IMR-90 (cell line): ENCODE measurements around the gene SH3RF3. TPM values are rescaled to one million over a fixed set of nuclear protein-coding genes. Genes with fewer than 3 reads are reported as not detected.

Experiments used
- ATAC-seq: fragments of 200-7000 bp; cut with Tn5 transposase; 2 replicates; pipeline ENCODE4 v1.9.1; 2020; ENCODE audit warnings: low read depth, mild to moderate bottlenecking, moderate library complexity
- BruUV-seq: library from RNA; stranded (reverse); fragments of 400-500 nt; replicated peaks from 2 replicates; lab custom pipeline; 2021; lab: Mats Ljungman, UMichigan
- CTCF ChIA-PET: fragments of 300-600 bp; formaldehyde crosslinking; extraction: SDS; loops from one replicate; lab custom pipeline; 2021; ENCODE audit warnings: antibody characterized with exemption; lab: Yijun Ruan, JAX
- POLR2A ChIA-PET: fragments of 300-600 bp; sonication (Branson Sonifier 250); formaldehyde crosslinking; loops from one replicate; lab custom pipeline; 2022; ENCODE audit warnings: antibody characterized with exemption; ENCODE audit not compliant: unreplicated experiment; lab: Charles Lee
- DNase-seq: peaks from one replicate; pipeline ENCODE4 v3.0.0; 2013
- H2AFZ ChIP-seq: replicated peaks from 2 replicates; pipeline ENCODE3; 2013; ENCODE audit warnings: low read length, mild to moderate bottlenecking; ENCODE audit not compliant: poor library complexity
- H2AK5ac ChIP-seq: 2 replicates; pipeline ENCODE4 v1.6.1; 2013; ENCODE audit warnings: low read depth, low read length, inconsistent platforms
- H2AK9ac ChIP-seq: replicated peaks from 2 replicates; pipeline ENCODE3; 2013; ENCODE audit warnings: mild to moderate bottlenecking, low read depth, low read length, moderate library complexity; ENCODE audit not compliant: poor library complexity
- H2BK120ac ChIP-seq: 2 replicates; pipeline ENCODE4 v1.6.1; 2013; ENCODE audit warnings: low read depth, low read length, inconsistent platforms
- H2BK15ac ChIP-seq: 3 replicates; pipeline ENCODE4 v1.6.1; 2013; ENCODE audit warnings: low read depth, low read length, inconsistent platforms
- H2BK20ac ChIP-seq: 2 replicates; pipeline ENCODE4 v1.6.1; 2013; ENCODE audit warnings: low read depth, mild to moderate bottlenecking, inconsistent platforms, low read length, moderate library complexity
- H2BK5ac ChIP-seq: 2 replicates; pipeline ENCODE4 v1.6.1; 2013; ENCODE audit warnings: mild to moderate bottlenecking, low read depth, low read length, inconsistent platforms; ENCODE audit not compliant: poor library complexity, severe bottlenecking
- H3K14ac ChIP-seq: replicated peaks from 2 replicates; pipeline ENCODE4 v1.6.1; 2013; ENCODE audit warnings: low read depth, low read length, inconsistent platforms
- H3K18ac ChIP-seq: 2 replicates; pipeline ENCODE4 v1.6.1; 2013; ENCODE audit warnings: low read depth, low read length, control low read depth
- H3K23ac ChIP-seq: 2 replicates; pipeline ENCODE4 v1.6.1; 2013; ENCODE audit warnings: low read depth, low read length, inconsistent platforms
- H3K27ac ChIP-seq: 2 replicates; pipeline ENCODE4 v1.5.1; 2013; ENCODE audit warnings: mild to moderate bottlenecking, control low read depth, low read length; ENCODE audit not compliant: insufficient read depth
- H3K27me3 ChIP-seq: 2 replicates; pipeline ENCODE4 v1.6.1; 2013; ENCODE audit warnings: low read length; ENCODE audit not compliant: control insufficient read depth, insufficient read depth
- H3K36me3 ChIP-seq: 2 replicates; pipeline ENCODE4 v1.6.1; 2013; ENCODE audit warnings: low read length, mixed read lengths; ENCODE audit not compliant: control insufficient read depth, insufficient read depth
- H3K4ac ChIP-seq: 2 replicates; pipeline ENCODE4 v1.6.1; 2013; ENCODE audit warnings: low read depth, low read length, inconsistent platforms
- H3K4me1 ChIP-seq: 2 replicates; pipeline ENCODE4 v1.6.1; 2013; ENCODE audit warnings: low read length, mixed read lengths; ENCODE audit not compliant: control insufficient read depth, insufficient read depth
- H3K4me2 ChIP-seq: 2 replicates; pipeline ENCODE4 v1.6.1; 2013; ENCODE audit warnings: low read depth, mild to moderate bottlenecking, control low read depth, low read length, moderate library complexity
- H3K4me3 ChIP-seq: 2 replicates; pipeline ENCODE4 v1.5.1; 2013; ENCODE audit warnings: low read depth, mild to moderate bottlenecking, control low read depth, low read length, moderate library complexity; ENCODE audit not compliant: insufficient read depth
- H3K56ac ChIP-seq: 2 replicates; pipeline ENCODE4 v1.6.1; 2013; ENCODE audit warnings: low read length, inconsistent platforms; ENCODE audit not compliant: insufficient read depth; ENCODE audit errors: extremely low read depth
- H3K79me1 ChIP-seq, 2 experiments: 2 replicates each; pipeline ENCODE4 v1.6.1; 2013; ENCODE audit warnings: low read length in 2 of 2, inconsistent platforms in 1 of 2, low read depth in 1 of 2
- H3K9ac ChIP-seq: 2 replicates; pipeline ENCODE4 v1.6.1; 2013; ENCODE audit warnings: low read depth, low read length, control low read depth
- H3K9me1 ChIP-seq: 2 replicates; pipeline ENCODE4 v1.6.1; 2013; ENCODE audit warnings: low read length, inconsistent platforms; ENCODE audit not compliant: insufficient read depth
- H3K9me3 ChIP-seq: 2 replicates; pipeline ENCODE4 v1.6.1; 2013; ENCODE audit warnings: low read length; ENCODE audit not compliant: control insufficient read depth, insufficient read depth
- H4K20me1 ChIP-seq: 2 replicates; pipeline ENCODE4 v1.6.1; 2013; ENCODE audit warnings: low read length, inconsistent platforms; ENCODE audit not compliant: insufficient read depth
- H4K5ac ChIP-seq: 2 replicates; pipeline ENCODE4 v1.6.1; 2013; ENCODE audit warnings: mild to moderate bottlenecking, low read depth, low read length, control low read depth
- H4K8ac ChIP-seq, 2 experiments: 2 replicates each; pipeline ENCODE4 v1.6.1; 2013; ENCODE audit warnings: low read depth in 2 of 2, low read length in 2 of 2, control low read depth in 1 of 2, inconsistent platforms in 1 of 2
- H4K91ac ChIP-seq: 2 replicates; pipeline ENCODE4 v1.6.1; 2013; ENCODE audit warnings: low read depth, low read length, inconsistent platforms; ENCODE audit not compliant: insufficient read depth
- BHLHE40 ChIP-seq: fragments of 150-350 bp; IDR thresholded peaks from 2 replicates; pipeline ENCODE4 v1.6.1; 2016; ENCODE audit warnings: mild to moderate bottlenecking, low read depth, low read length
- CEBPB ChIP-seq: IDR thresholded peaks from 2 replicates; pipeline ENCODE4 v1.6.1; 2012; ENCODE audit warnings: low read depth, low read length, improper control_type of control experiment
- CHD1 ChIP-seq: IDR thresholded peaks from 2 replicates; pipeline ENCODE4 v1.6.1; 2012; ENCODE audit warnings: low read depth, low read length, improper control_type of control experiment
- FOS ChIP-seq: fragments of 150-350 bp; IDR thresholded peaks from 2 replicates; pipeline ENCODE4 v1.6.1; 2016; ENCODE audit warnings: low read depth, low read length
- MAFK ChIP-seq: IDR thresholded peaks from 2 replicates; pipeline ENCODE4 v1.6.1; 2012; ENCODE audit warnings: low read depth, low read length, improper control_type of control experiment
- MAZ ChIP-seq: IDR thresholded peaks from 2 replicates; pipeline ENCODE4 v1.6.1; 2012; ENCODE audit warnings: low read depth, mild to moderate bottlenecking, low read length, improper control_type of control experiment, moderate library complexity, borderline replicate concordance
- MXI1 ChIP-seq: IDR thresholded peaks from 2 replicates; pipeline ENCODE4 v1.6.1; 2012; ENCODE audit warnings: low read depth, mild to moderate bottlenecking, low read length, moderate library complexity, borderline replicate concordance
- NFE2L2 ChIP-seq: fragments of 150-350 bp; IDR thresholded peaks from 2 replicates; pipeline ENCODE4 v1.6.1; 2016; ENCODE audit warnings: low read depth, mild to moderate bottlenecking, low read length
- POLR2A ChIP-seq: IDR thresholded peaks from 2 replicates; pipeline ENCODE4 v1.6.1; 2012; ENCODE audit warnings: mild to moderate bottlenecking, low read depth, low read length
- RAD21 ChIP-seq: IDR thresholded peaks from 2 replicates; pipeline ENCODE4 v1.6.1; 2012; ENCODE audit warnings: low read length, improper control_type of control experiment
- RCOR1 ChIP-seq: IDR thresholded peaks from 2 replicates; pipeline ENCODE4 v1.6.1; 2012; ENCODE audit warnings: mild to moderate bottlenecking, low read length, improper control_type of control experiment; ENCODE audit not compliant: insufficient replicate concordance
- RFX5 ChIP-seq: IDR thresholded peaks from 2 replicates; pipeline ENCODE4 v1.8.0; 2012; ENCODE audit warnings: low read depth, mild to moderate bottlenecking, low read length, moderate library complexity
- SMC3 ChIP-seq: fragments of 150-350 bp; IDR thresholded peaks from 2 replicates; pipeline ENCODE4 v1.6.1; 2016; ENCODE audit warnings: low read depth, mild to moderate bottlenecking, antibody characterized with exemption, low read length, moderate library complexity
- WGBS, 2 experiments: methylation state at CpG; one replicate each; pipeline versions ENCODE4 v1.1.5 to v1.1.7; 2013; ENCODE audit warnings: missing lambda C conversion rate in 2 of 2; ENCODE audit not compliant: insufficient read length in 1 of 2; ENCODE audit errors: extremely low coverage in 2 of 2; 5-methylcytosine and 5-hydroxymethylcytosine counted together
- dilution Hi-C: fragments of 300-500 bp; cut with HindIII; formaldehyde crosslinking; loops from one replicate; pipeline ENCODE4 v1.14.3; 2018; ENCODE audit warnings: low sequenced_read_pairs; ENCODE audit not compliant: unreplicated experiment
- in situ Hi-C: fragments of 300-500 bp; cut with MboI; formaldehyde crosslinking; loops from 3 replicates; pipeline ENCODE4 v1.14.3; 2019; ENCODE audit warnings: low sequenced_read_pairs, inconsistent platforms, mixed read lengths
- intact Hi-C: fragments of 100-400 bp; cut with micrococcal nuclease; formaldehyde crosslinking; loops from 2 replicates; pipeline ENCODE4 v1.10.0; 2022
- polyA plus RNA-seq, 3 experiments: library from polyadenylated mRNA; depleted of rRNA; stranded (reverse); fragments of >200 nt; gene quantifications; 2 replicates each; pipeline ENCODE4 v1.2.3, GENCODE V29; 2012; ENCODE audit warnings: low replicate concordance in 1 of 3
- total RNA-seq: library from RNA; depleted of rRNA; stranded (reverse); fragments of >200 nt; gene quantifications from 2 replicates; pipeline ENCODE4 v1.2.3, GENCODE V29; 2012
- TF ChIP-seq, protein P1 (sequence below): conservative IDR thresholded peaks from 2 replicates; pipeline ENCODE4 v1.5.1; 2012; ENCODE audit warnings: mild to moderate bottlenecking, low read depth, low read length, improper control_type of control experiment
- TF ChIP-seq, protein P2 (sequence below): fragments of 150-350 bp; IDR thresholded peaks from 2 replicates; pipeline ENCODE4 v1.6.1; 2016; ENCODE audit warnings: low read depth, mild to moderate bottlenecking, low read length, moderate library complexity, borderline replicate concordance
- TF ChIP-seq, protein P3 (sequence below): fragments of 150-350 bp; IDR thresholded peaks from 2 replicates; pipeline ENCODE4 v1.6.1; 2017; ENCODE audit warnings: mild to moderate bottlenecking, antibody characterized with exemption, low read length, low read depth

The SH3RF3 gene
- total and polyA plus RNA-seq, 2 of the 4 experiments (the other 2 are of a cell fraction), result 3.4 to 5.3 TPM

DNA sequence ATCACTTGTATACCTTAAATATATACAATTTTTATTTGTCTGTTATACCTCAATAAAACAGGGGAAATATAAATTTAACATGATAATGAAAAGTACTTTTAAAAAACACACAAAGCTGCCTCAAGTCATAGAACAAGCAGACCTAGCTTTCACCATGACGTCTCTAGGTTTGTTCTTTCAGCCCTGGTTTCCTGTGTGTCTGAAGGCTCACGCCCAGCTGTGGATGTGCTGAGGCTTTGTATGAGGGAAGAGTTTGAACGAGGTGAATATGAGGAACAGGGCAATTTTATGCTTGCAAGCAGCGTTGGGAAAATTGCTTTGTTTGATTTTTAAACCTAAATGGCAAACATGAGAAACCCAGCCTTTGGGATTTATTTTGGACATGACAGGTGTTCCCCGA lies 15.3 kb downstream of the SH3RF3 start:
- peaks cover 93% of the 10 kb centered on the region for H4K20me1 ChIP-seq
- CTCF ChIA-PET, result no interaction called here
- in situ Hi-C loops, result loop anchor here (25.0 kb wide), 1 partner anchor 193 kb away; no protein-coding TSS in a partner anchor

More for the DNA sequence above, 15.3 kb downstream of the SH3RF3 start:
- Histone ChIP-seq H3K4ac (no peak overlapping the region), H3K9ac (no peak overlapping the region), H3K4me3 (no peak overlapping the region), H3K14ac (no peak overlapping the region), H4K91ac (no peak overlapping the region), H4K8ac (no peak overlapping the region), H4K5ac (no peak overlapping the region), H2BK120ac (no peak overlapping the region), H3K9me3 (no peaks in the 10 kb centered on the region), H3K79me1 (peaks cover 48 to 92% of the 10 kb centered on the region in 2 experiments), H3K9me1 (peaks cover 43% of the 10 kb centered on the region), H2AK9ac (no peak overlapping the region), H3K4me2 (no peak overlapping the region), H3K27ac (no peak overlapping the region), H3K56ac (no peak overlapping the region), H3K18ac (no peak overlapping the region), H3K36me3 (no peaks in the 10 kb centered on the region), H3K27me3 (no peaks in the 10 kb centered on the region), H3K4me1 (peaks cover 20% of the 10 kb centered on the region), H2BK5ac (no peak overlapping the region), H2AK5ac (no peak overlapping the region), H2BK15ac (no peak overlapping the region), H3K23ac (no peak overlapping the region), H2BK20ac (no peak overlapping the region), H2AFZ (no peak overlapping the region)
- no TSS peak for BruUV-seq
- TF ChIP-seq CHD1 (no peak), MAZ (no peak), RFX5 (no peak), POLR2A (no peak), CEBPB (no peak), NFE2L2 (no peak), RCOR1 (no peak), MAFK (no peak), RAD21 (no peak), BHLHE40 (no peak), SMC3 (no peak), FOS (no peak), MXI1 (no peak)
- TF ChIP-seq, protein P1, sequence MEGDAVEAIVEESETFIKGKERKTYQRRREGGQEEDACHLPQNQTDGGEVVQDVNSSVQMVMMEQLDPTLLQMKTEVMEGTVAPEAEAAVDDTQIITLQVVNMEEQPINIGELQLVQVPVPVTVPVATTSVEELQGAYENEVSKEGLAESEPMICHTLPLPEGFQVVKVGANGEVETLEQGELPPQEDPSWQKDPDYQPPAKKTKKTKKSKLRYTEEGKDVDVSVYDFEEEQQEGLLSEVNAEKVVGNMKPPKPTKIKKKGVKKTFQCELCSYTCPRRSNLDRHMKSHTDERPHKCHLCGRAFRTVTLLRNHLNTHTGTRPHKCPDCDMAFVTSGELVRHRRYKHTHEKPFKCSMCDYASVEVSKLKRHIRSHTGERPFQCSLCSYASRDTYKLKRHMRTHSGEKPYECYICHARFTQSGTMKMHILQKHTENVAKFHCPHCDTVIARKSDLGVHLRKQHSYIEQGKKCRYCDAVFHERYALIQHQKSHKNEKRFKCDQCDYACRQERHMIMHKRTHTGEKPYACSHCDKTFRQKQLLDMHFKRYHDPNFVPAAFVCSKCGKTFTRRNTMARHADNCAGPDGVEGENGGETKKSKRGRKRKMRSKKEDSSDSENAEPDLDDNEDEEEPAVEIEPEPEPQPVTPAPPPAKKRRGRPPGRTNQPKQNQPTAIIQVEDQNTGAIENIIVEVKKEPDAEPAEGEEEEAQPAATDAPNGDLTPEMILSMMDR, result no peak
- TF ChIP-seq, protein P2, sequence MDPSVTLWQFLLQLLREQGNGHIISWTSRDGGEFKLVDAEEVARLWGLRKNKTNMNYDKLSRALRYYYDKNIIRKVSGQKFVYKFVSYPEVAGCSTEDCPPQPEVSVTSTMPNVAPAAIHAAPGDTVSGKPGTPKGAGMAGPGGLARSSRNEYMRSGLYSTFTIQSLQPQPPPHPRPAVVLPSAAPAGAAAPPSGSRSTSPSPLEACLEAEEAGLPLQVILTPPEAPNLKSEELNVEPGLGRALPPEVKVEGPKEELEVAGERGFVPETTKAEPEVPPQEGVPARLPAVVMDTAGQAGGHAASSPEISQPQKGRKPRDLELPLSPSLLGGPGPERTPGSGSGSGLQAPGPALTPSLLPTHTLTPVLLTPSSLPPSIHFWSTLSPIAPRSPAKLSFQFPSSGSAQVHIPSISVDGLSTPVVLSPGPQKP, result no peak
- TF ChIP-seq, protein P3, sequence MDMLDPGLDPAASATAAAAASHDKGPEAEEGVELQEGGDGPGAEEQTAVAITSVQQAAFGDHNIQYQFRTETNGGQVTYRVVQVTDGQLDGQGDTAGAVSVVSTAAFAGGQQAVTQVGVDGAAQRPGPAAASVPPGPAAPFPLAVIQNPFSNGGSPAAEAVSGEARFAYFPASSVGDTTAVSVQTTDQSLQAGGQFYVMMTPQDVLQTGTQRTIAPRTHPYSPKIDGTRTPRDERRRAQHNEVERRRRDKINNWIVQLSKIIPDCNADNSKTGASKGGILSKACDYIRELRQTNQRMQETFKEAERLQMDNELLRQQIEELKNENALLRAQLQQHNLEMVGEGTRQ, result no peak
- ATAC-seq (no peak), DNase-seq (no peak)
- POLR2A ChIA-PET, result no interaction called here
- intact Hi-C loops (no loop called here), dilution Hi-C loops (no loop called here)
- WGBS, 2 experiments, result no CpG with 5 or more reads among the region's 5 CpGs
